ENCODE data around the gene RAD9A. TPM values are rescaled to one million over a fixed set of nuclear protein-coding genes. Genes with fewer than 3 reads are reported as not detected.

RAD9A gene
- total and polyA plus RNA-seq, 9 of the 15 experiments (the other 6 are each of a cell fraction or from before 2014, with no cell fraction given), result 1.4 to 41.2 (median 16.1) TPM

DNA sequence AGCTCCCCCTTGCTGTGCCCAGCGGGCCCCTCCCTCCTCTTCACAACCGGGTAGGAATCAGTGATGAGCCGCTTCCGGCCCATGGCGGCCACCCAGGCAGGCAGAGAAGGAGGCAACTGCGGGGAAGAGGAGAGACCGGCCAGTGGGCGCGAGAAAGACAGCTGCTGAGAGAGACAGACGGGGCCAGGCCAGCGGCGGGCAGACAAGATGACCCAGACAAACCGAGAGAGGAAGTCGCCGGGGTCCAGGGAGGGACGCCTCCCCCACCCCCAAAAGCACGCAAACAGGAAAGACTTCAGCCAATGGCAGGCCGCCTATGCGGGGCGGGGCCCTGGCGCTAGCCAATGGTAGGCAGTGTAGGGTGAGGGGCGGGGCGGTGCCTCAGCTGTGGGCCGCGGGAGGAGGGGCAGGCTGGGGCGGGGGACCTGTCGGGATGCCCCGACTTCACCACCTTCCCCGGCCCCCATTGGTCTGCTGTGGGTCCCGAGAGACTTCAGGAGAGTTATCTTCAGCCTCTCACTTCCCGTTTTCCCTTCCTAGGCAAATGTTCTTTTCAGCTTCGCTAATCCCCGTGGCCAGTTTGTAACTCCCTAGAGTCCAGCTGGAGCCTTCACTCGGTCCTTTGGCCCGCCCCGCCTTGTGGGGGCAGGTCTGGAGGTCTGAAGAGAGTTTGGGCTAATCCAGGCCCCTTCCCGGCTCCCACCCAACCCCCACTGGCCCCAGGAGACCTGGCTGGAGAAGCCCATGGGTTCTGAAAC lies 38.3 kb upstream of the RAD9A start, which contains the start of gene POLD4 (continued):
- TF ChIP-seq, protein P1, sequence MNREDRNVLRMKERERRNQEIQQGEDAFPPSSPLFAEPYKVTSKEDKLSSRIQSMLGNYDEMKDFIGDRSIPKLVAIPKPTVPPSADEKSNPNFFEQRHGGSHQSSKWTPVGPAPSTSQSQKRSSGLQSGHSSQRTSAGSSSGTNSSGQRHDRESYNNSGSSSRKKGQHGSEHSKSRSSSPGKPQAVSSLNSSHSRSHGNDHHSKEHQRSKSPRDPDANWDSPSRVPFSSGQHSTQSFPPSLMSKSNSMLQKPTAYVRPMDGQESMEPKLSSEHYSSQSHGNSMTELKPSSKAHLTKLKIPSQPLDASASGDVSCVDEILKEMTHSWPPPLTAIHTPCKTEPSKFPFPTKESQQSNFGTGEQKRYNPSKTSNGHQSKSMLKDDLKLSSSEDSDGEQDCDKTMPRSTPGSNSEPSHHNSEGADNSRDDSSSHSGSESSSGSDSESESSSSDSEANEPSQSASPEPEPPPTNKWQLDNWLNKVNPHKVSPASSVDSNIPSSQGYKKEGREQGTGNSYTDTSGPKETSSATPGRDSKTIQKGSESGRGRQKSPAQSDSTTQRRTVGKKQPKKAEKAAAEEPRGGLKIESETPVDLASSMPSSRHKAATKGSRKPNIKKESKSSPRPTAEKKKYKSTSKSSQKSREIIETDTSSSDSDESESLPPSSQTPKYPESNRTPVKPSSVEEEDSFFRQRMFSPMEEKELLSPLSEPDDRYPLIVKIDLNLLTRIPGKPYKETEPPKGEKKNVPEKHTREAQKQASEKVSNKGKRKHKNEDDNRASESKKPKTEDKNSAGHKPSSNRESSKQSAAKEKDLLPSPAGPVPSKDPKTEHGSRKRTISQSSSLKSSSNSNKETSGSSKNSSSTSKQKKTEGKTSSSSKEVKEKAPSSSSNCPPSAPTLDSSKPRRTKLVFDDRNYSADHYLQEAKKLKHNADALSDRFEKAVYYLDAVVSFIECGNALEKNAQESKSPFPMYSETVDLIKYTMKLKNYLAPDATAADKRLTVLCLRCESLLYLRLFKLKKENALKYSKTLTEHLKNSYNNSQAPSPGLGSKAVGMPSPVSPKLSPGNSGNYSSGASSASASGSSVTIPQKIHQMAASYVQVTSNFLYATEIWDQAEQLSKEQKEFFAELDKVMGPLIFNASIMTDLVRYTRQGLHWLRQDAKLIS (CRISPR knock-in tag; IDR thresholded peaks at IDR 0.05), result 0 out of 2 replicates have a peak, but pooled peaks have one; percentile 25
- TF ChIP-seq ZNF830 (CRISPR knock-in tag; IDR thresholded peaks at IDR 0.05), result no peak
- TF ChIP-seq KLF16 (IDR thresholded peaks at IDR 0.05), result no peak
- TF ChIP-seq ZNF717 (CRISPR knock-in tag; IDR thresholded peaks at IDR 0.05), result no peak
- no peak for TF ChIP-seq ZNF175 (CRISPR knock-in tag; IDR thresholded peaks at IDR 0.05; ENCODE audit: low read depth)
- TF ChIP-seq FOXP1 (CRISPR knock-in tag; IDR thresholded peaks at IDR 0.05), result 0 out of 2 replicates have a peak, but pooled peaks have one; percentile 4
- no peak for TF ChIP-seq SAFB2 (IDR thresholded peaks at IDR 0.05; ENCODE audit: borderline replicate concordance, low read depth, low read length, severe bottlenecking)
- no peak for TF ChIP-seq MYBL2 (IDR thresholded peaks at IDR 0.05; ENCODE audit: low read depth)
- TF ChIP-seq MYBL2 (CRISPR knock-in tag; IDR thresholded peaks at IDR 0.05; ENCODE audit: borderline replicate concordance), result no peak
- TF ChIP-seq PHF21A (IDR thresholded peaks at IDR 0.05; ENCODE audit: borderline replicate concordance, low read depth), result peak; percentile 33; the same call in 1 of the 2 replicates
- no peak for TF ChIP-seq ZSCAN29 (IDR thresholded peaks at IDR 0.05)
- no peak for TF ChIP-seq PRPF4 (IDR thresholded peaks at IDR 0.05; ENCODE audit: insufficient read depth, low read depth, low read length, poor library complexity, severe bottlenecking)
- TF ChIP-seq ZNF384 (IDR thresholded peaks at IDR 0.05; ENCODE audit: low read depth, low read length), result no peak
- no peak for TF ChIP-seq XRCC5 (IDR thresholded peaks at IDR 0.05; ENCODE audit: low read depth, low read length)
- TF ChIP-seq GABPB1 (CRISPR knock-in tag; IDR thresholded peaks at IDR 0.05), result peak; percentile 37; the same call in 1 of the 2 replicates
- TF ChIP-seq CBFA2T3 (IDR thresholded peaks at IDR 0.05), result no peak
- TF ChIP-seq YY1 (IDR thresholded peaks at IDR 0.05; ENCODE audit: borderline replicate concordance in 1 of 3, control insufficient read depth in 1 of 3, extremely low read depth in 1 of 3, insufficient read depth in 3 of 3, insufficient read length in 1 of 3, insufficient replicate concordance in 2 of 3, low read depth in 1 of 3, low read length in 2 of 3), result peak in 1 of 3 experiments; percentile 67
- TF ChIP-seq COPS2 (conservative IDR thresholded peaks at IDR 0.05), result no peak
- no peak for TF ChIP-seq CHD1 (IDR thresholded peaks at IDR 0.05; ENCODE audit: low read length)
- no peak for TF ChIP-seq FOSL1 (tag; conservative IDR thresholded peaks at IDR 0.05)
- TF ChIP-seq ZNF274 (IDR thresholded peaks at IDR 0.05; ENCODE audit: borderline replicate concordance, low read depth, low read length), result no peak
- no peak for TF ChIP-seq CCAR2 (IDR thresholded peaks at IDR 0.05; ENCODE audit: low read depth, low read length)
- TF ChIP-seq NCOA4 (IDR thresholded peaks at IDR 0.05; ENCODE audit: partially characterized antibody), result no peak
- 0 out of 2 replicates have a peak, but pooled peaks have one; percentile 50 for TF ChIP-seq TOE1 (IDR thresholded peaks at IDR 0.05; ENCODE audit: borderline replicate concordance)
- no peak for TF ChIP-seq TOE1 (CRISPR knock-in tag; IDR thresholded peaks at IDR 0.05; ENCODE audit: borderline replicate concordance, low read depth)
